Common myeloid progenitor, CD34-positive (primary cell): ENCODE data around the gene FLG2.
"Not testable (repeated sequence)": the region's sequence is repeated elsewhere in the genome, so short reads cannot be mapped to it uniquely, and the experiment has no call there.

ENCODE experiments used
- CTCF ChIA-PET: fragments of 350-600 bp; sonication (Branson Sonifier 250); formaldehyde crosslinking; loops from one replicate; lab custom pipeline; 2021; ENCODE audit warnings: antibody characterized with exemption; lab: Charles Lee
- POLR2A ChIA-PET: fragments of 350-600 bp; sonication (Branson Sonifier 250); formaldehyde crosslinking; loops from one replicate; lab custom pipeline; 2021; ENCODE audit warnings: antibody characterized with exemption; lab: Charles Lee
- DNase-seq, 3 donors: peaks; one replicate each; pipeline versions ENCODE4 v3.0.0 to v3.0.0-alpha.2; 2013
- H3K27ac ChIP-seq, 2 experiments: 1 replicate in 1 of 2; 2 replicates in 1 of 2; pipeline ENCODE4 v1.7.0; 2013; ENCODE audit warnings: inconsistent platforms in 2 of 2, low read length in 2 of 2, mild to moderate bottlenecking in 2 of 2, low read depth in 1 of 2, moderate library complexity in 1 of 2; ENCODE audit not compliant: severe bottlenecking in 2 of 2, insufficient read depth in 1 of 2, poor library complexity in 1 of 2
- H3K27me3 ChIP-seq, 5 experiments: replicated peaks in 2 of 5; 1 replicate in 3 of 5; 2 replicates in 2 of 5; pipeline versions ENCODE4 v1.6.1 to v1.7.0; 2013; ENCODE audit warnings: low read length in 4 of 5, mild to moderate bottlenecking in 2 of 5, moderate library complexity in 2 of 5, inconsistent platforms in 1 of 5; ENCODE audit not compliant: insufficient read depth in 5 of 5, control insufficient read depth in 4 of 5
- H3K36me3 ChIP-seq, 4 experiments: 1 replicate in 2 of 4; 2 replicates in 2 of 4; pipeline versions ENCODE4 v1.6.1 to v1.7.0; 2013; ENCODE audit warnings: low read length in 3 of 4, control low read depth in 1 of 4, mild to moderate bottlenecking in 1 of 4; ENCODE audit not compliant: control insufficient read depth in 4 of 4, insufficient read depth in 4 of 4
- H3K4me1 ChIP-seq, 4 experiments: 1 replicate in 3 of 4; 2 replicates in 1 of 4; pipeline versions ENCODE4 v1.6.1 to v1.7.1; 2013; ENCODE audit warnings: low read length in 3 of 4, mild to moderate bottlenecking in 3 of 4, control low read depth in 1 of 4, inconsistent platforms in 1 of 4, moderate library complexity in 1 of 4; ENCODE audit not compliant: control insufficient read depth in 4 of 4, insufficient read depth in 4 of 4; ENCODE audit errors: control extremely low read depth in 1 of 4
- H3K4me3 ChIP-seq, 7 experiments: 1 replicate in 4 of 7; 2 replicates in 3 of 7; pipeline versions ENCODE4 v1.5.1 to v1.7.0; 2013; ENCODE audit warnings: mild to moderate bottlenecking in 7 of 7, low read length in 6 of 7, moderate library complexity in 6 of 7, inconsistent platforms in 2 of 7, low read depth in 2 of 7, control low read depth in 1 of 7; ENCODE audit not compliant: insufficient read depth in 4 of 7, control insufficient read depth in 1 of 7; ENCODE audit errors: extremely low read depth in 1 of 7
- H3K9me3 ChIP-seq, 5 experiments: 1 replicate in 4 of 5; 2 replicates in 1 of 5; pipeline versions ENCODE4 v1.6.1 to v1.7.1; 2013; ENCODE audit warnings: low read length in 4 of 5, mild to moderate bottlenecking in 2 of 5, inconsistent platforms in 1 of 5, low read depth in 1 of 5, moderate library complexity in 1 of 5; ENCODE audit not compliant: control insufficient read depth in 4 of 5, insufficient read depth in 2 of 5; ENCODE audit errors: control extremely low read depth in 1 of 5
- WGBS: methylation state at CpG from one replicate; pipeline ENCODE4 v1.1.5; 2013; ENCODE audit not compliant: insufficient coverage; 5-methylcytosine and 5-hydroxymethylcytosine counted together

Gene FLG2

DNA sequence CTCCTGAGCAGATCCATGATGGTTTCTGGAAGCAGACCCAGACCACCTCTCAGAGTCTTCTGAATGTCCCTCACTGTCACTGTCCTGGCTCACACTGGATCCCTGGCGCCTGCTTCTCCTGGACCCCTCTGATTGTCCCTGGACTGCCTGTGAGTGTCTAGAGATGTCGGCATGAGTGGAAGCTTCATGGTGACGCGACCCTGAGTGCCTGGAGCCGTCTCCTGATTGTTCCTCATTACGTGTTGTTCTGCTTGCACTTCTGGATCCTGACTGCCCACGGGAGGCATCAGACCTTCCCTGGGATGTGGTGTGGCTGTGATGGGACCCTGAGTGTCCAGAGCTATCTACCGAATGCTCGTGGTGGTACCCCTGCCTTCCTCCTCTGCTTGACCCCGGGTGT lies 53.7 kb downstream of the FLG2 start:
- H3K36me3 ChIP-seq, H3K27ac ChIP-seq, H3K9me3 ChIP-seq, POLR2A ChIA-PET, H3K27me3 ChIP-seq, DNase-seq, CTCF ChIA-PET, H3K4me1 ChIP-seq, H3K4me3 ChIP-seq: not testable (repeated sequence)
- 100% methylated on average over 2 of the region's 10 CpGs for WGBS

DNA sequence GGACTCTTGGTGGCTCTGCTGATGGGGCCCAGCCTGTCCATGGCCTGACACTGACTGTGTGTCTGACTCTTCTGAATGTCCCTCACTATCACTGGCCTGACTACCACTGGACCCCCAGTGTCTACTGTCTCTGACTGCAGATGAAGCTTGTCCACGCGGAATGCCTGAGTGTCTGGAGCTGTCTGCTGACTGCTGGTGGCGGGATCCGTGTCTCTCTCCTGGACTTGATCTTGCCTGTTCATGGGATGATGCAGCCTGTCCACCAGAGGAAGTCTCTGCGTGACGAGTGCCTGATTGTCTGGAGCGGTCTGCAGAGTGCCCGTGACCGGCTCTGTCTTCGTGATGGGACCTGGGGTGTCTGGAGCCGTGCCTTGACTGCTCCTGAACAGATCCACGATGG lies 55.0 kb downstream of the FLG2 start:
- H3K9me3 ChIP-seq, H3K36me3 ChIP-seq, H3K4me3 ChIP-seq, CTCF ChIA-PET, DNase-seq, H3K27me3 ChIP-seq, POLR2A ChIA-PET, H3K4me1 ChIP-seq, H3K27ac ChIP-seq: not testable (repeated sequence)
- WGBS, result 89% methylated on average over 11 of the region's 12 CpGs

DNA sequence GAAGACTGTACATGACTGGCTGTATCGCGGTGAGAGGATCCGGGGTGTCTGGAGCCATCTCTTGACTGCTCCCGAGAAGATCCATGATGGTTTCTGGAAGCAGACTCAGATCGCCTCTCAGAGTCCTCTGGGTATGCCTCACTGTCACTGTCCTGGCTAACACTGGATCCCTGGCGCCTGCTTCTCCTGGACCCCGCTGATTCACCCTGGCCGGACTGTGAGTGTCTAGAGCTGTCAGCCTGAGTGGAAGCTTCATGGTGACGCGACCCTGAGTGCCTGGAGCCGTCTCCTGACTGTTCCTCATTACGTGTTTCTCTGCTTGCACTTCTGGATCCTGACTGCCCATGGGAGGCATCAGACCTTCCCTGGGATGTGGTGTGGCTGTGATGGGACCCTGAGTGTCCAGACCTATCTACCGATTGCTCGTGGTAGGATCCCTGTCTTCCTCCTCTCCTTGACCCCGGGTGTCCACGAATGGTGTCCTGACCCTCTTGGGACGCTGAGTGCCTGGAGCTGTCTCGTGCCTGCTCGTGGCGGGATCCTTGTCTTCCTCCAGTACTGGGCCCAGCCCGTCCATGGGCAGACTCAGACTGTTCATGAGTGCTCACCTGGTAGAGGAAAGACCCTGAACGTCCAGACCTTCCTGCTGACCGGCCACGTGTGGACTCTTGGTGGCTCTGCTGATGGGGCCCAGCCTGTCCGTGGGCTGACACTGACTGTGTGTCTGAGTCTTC lies 56.5 kb downstream of the FLG2 start:
- H3K27ac ChIP-seq, H3K4me3 ChIP-seq, POLR2A ChIA-PET, H3K9me3 ChIP-seq, DNase-seq, H3K27me3 ChIP-seq, H3K36me3 ChIP-seq, H3K4me1 ChIP-seq, CTCF ChIA-PET: not testable (repeated sequence)
- WGBS, result 98% methylated on average over 15 of the region's 25 CpGs
